GM12878 (cell line): ENCODE data around the gene KIFBP. TPM values are rescaled to one million over a fixed set of nuclear protein-coding genes. Genes with fewer than 3 reads are reported as not detected.
A peak's percentile ranks its signal among the peaks of the same experiment; 100 is the strongest.

ENCODE experiments used
- BRCA1 ChIP-seq: IDR thresholded peaks from 2 replicates; pipeline ENCODE4 v1.6.1; 2011; ENCODE audit warnings: low read depth, low read length, improper control_type of control experiment
- EGR1 ChIP-seq, 2 experiments: IDR thresholded peaks; 1 replicate in 1 of 2; 2 replicates in 1 of 2; pipeline ENCODE4 v1.6.1; 2011 to 2012; ENCODE audit warnings: low read depth in 2 of 2, low read length in 2 of 2, borderline replicate concordance in 1 of 2, mild to moderate bottlenecking in 1 of 2, moderate library complexity in 1 of 2
- GABPA ChIP-seq: IDR thresholded peaks from 2 replicates; pipeline ENCODE4 v1.6.1; 2014; ENCODE audit warnings: antibody characterized with exemption, low read depth, mild to moderate bottlenecking, inconsistent platforms
- MTA2 ChIP-seq: fragments of 450-650 bp; IDR thresholded peaks from 2 replicates; pipeline ENCODE4 v1.6.1; 2016; ENCODE audit warnings: low read depth, mild to moderate bottlenecking, moderate library complexity
- PAX8 ChIP-seq: fragments of 450-650 bp; IDR thresholded peaks from 2 replicates; pipeline ENCODE4 v1.6.1; 2017; ENCODE audit warnings: mild to moderate bottlenecking, moderate library complexity
- RUNX3 ChIP-seq: IDR thresholded peaks from 2 replicates; pipeline ENCODE4 v1.6.1; 2012; ENCODE audit warnings: low read length, inconsistent platforms
- TBL1XR1 ChIP-seq: IDR thresholded peaks from 2 replicates; pipeline ENCODE4 v1.6.1; 2012; ENCODE audit warnings: low read depth, low read length, improper control_type of control experiment
- polyA plus RNA-seq, 11 experiments: library from polyadenylated mRNA; depleted of rRNA in 4 of 11; unstranded in 6 of 11; stranded (reverse) in 5 of 11; fragments of >200 nt; fragmentation: Nextera tagmentation in 4 of 11; fragmentation: Illumina TruSeq in 1 of 11; extraction: Ambion mirVana in 4 of 11; extraction: Trizol in 1 of 11; gene quantifications; 1 replicate in 1 of 11; 2 replicates in 10 of 11; pipeline versions ENCODE4 v1.2.1 to v1.2.3, GENCODE V29; 2011 to 2016; ENCODE audit warnings: inconsistent platforms in 2 of 11, missing spikeins in 2 of 11, low read depth in 1 of 11
- total RNA-seq, 4 experiments: library from RNA; depleted of rRNA in 3 of 4; stranded (reverse); fragments of >200 nt in 3 of 4; fragmentation: Illumina TruSeq in 1 of 4; extraction: Trizol in 1 of 4; gene quantifications; 2 replicates each; pipeline versions ENCODE4 v1.2.1 to v1.2.3, GENCODE V29; 2013 to 2021
- TF ChIP-seq, protein P1 (sequence below): IDR thresholded peaks from 2 replicates; pipeline ENCODE4 v1.6.1; 2011; ENCODE audit warnings: mild to moderate bottlenecking, low read depth, low read length, moderate library complexity; ENCODE audit not compliant: insufficient replicate concordance
- TF ChIP-seq, protein P2 (sequence below): IDR thresholded peaks from 2 replicates; pipeline ENCODE4 v1.6.1; 2012; ENCODE audit warnings: low read length, inconsistent platforms
- TF ChIP-seq, protein P3 (sequence below): IDR thresholded peaks from 2 replicates; pipeline ENCODE4 v1.6.1; 2011; ENCODE audit warnings: borderline replicate concordance, low read depth, mild to moderate bottlenecking, moderate library complexity, mixed read lengths, low read length; ENCODE audit not compliant: insufficient read depth; ENCODE audit errors: extremely low read length

KIFBP gene
- total and polyA plus RNA-seq, 10 of the 15 experiments (the other 5 are each of a cell fraction or from before 2014, with no cell fraction given) = 8.6 to 29.5 (median 18.7) TPM

DNA sequence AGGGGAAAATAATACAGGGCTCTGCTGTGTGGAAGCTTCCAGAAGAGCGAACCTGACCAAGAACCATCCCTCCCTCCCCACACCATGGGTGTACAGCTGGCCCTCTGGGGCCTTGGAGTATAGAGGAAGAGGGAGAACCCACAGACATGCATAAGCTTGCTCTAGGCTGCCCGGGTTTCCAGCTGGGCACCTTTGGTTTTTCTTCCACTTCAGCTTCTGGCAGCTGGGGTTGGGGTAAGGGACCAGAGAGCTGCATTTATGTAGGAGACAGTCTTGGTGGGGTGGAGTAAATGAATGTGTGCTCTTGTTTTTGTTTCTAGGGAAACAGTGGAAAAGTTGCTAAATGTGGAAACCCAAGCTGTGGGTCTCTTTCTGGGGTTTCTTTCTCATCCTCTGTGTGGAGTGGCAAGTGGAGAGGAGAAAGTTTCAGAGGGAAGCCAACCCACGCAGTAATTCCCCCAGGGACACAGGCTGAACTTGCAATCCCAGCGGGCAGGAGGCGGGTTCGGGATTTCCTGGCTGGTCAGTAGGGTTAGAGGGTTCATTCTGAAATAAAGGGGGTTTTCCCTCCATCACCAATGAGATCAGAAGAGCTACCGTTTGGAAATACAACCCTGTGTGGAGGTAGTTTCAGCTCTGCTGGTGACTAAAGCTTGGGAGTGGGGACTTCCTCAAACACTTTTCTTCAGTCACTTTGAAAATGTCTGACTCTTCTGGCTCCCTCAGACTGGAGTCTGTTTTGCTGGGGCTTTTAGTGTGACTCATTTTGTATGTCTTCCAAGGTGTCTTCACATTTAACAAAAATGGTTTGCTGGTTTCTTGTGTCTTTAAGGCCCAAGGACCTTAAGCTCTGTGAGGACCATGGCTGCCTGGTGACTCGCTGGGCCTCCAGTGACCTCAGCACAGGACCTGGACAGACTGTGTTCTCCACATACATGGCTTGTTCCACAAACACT, 77.1 kb downstream of the KIFBP start (continued):
- TF ChIP-seq, protein P1, sequence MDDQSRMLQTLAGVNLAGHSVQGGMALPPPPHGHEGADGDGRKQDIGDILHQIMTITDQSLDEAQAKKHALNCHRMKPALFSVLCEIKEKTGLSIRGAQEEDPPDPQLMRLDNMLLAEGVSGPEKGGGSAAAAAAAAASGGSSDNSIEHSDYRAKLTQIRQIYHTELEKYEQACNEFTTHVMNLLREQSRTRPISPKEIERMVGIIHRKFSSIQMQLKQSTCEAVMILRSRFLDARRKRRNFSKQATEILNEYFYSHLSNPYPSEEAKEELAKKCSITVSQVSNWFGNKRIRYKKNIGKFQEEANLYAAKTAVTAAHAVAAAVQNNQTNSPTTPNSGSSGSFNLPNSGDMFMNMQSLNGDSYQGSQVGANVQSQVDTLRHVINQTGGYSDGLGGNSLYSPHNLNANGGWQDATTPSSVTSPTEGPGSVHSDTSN = no peak
- no peak; the same call in 1 of the 2 replicates for TF ChIP-seq GABPA
- TF ChIP-seq PAX8 = no peak
- peak in 1 of 2 experiments; percentile 71; a peak in 1 of 3 replicates for TF ChIP-seq EGR1 (IDR thresholded peaks at IDR 0.05; ENCODE audit: borderline replicate concordance in 1 of 2, low read depth in 2 of 2, low read length in 2 of 2)
- TF ChIP-seq MTA2 = peak; percentile 78
- peak; percentile 85 for TF ChIP-seq TBL1XR1
- TF ChIP-seq RUNX3 = peak; percentile 80
- TF ChIP-seq, protein P2, sequence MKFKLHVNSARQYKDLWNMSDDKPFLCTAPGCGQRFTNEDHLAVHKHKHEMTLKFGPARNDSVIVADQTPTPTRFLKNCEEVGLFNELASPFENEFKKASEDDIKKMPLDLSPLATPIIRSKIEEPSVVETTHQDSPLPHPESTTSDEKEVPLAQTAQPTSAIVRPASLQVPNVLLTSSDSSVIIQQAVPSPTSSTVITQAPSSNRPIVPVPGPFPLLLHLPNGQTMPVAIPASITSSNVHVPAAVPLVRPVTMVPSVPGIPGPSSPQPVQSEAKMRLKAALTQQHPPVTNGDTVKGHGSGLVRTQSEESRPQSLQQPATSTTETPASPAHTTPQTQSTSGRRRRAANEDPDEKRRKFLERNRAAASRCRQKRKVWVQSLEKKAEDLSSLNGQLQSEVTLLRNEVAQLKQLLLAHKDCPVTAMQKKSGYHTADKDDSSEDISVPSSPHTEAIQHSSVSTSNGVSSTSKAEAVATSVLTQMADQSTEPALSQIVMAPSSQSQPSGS = peak; percentile 85
- no peak for TF ChIP-seq BRCA1
- TF ChIP-seq, protein P3, sequence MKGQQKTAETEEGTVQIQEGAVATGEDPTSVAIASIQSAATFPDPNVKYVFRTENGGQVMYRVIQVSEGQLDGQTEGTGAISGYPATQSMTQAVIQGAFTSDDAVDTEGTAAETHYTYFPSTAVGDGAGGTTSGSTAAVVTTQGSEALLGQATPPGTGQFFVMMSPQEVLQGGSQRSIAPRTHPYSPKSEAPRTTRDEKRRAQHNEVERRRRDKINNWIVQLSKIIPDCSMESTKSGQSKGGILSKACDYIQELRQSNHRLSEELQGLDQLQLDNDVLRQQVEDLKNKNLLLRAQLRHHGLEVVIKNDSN = no peak

Other genes starting within 250 kb of the KIFBP start
- 0.56 and 0.76 TPM in 2 replicates for gene STOX1, start 161.3 kb upstream of the KIFBP start, total RNA-seq (2014; rRNA removed)
- gene STOX1, start 161.3 kb upstream of the KIFBP start, total RNA-seq (2014; rRNA removed; fragmentation: Illumina TruSeq; extraction: Trizol) = 1.0 and 1.2 TPM in 2 replicates
- 0.58 and 0.67 TPM in 2 replicates for gene STOX1, start 161.3 kb upstream of the KIFBP start, total RNA-seq (2021)
- gene STOX1, start 161.3 kb upstream of the KIFBP start, polyA plus RNA-seq (2011; rRNA removed) = 0.17 and 0.18 TPM in 2 replicates
- 0.90 and 1.3 TPM in 2 replicates for gene STOX1, start 161.3 kb upstream of the KIFBP start, polyA plus RNA-seq (2014; fragmentation: Illumina TruSeq; extraction: Trizol)
- gene STOX1, start 161.3 kb upstream of the KIFBP start, polyA plus RNA-seq (2014; fragmentation: Nextera tagmentation; extraction: Ambion mirVana) = under 1 TPM; 0.46 to 0.85 TPM
- 0.53 and 0.58 TPM in 2 replicates for gene STOX1, start 161.3 kb upstream of the KIFBP start, polyA plus RNA-seq (2014; rRNA removed)
- gene STOX1, start 161.3 kb upstream of the KIFBP start, polyA plus RNA-seq (2016; fragmentation: Nextera tagmentation; extraction: Ambion mirVana) = 1 to 10 TPM in 1 of 2 experiments, not detected in 1; 1.0 TPM
- 28.9 and 34.1 TPM in 2 replicates for gene DDX50, start 87.5 kb upstream of the KIFBP start, total RNA-seq (2014; rRNA removed)
- 51.6 and 52.0 TPM in 2 replicates for gene DDX50, start 87.5 kb upstream of the KIFBP start, total RNA-seq (2014; rRNA removed; fragmentation: Illumina TruSeq; extraction: Trizol)
- 38.8 and 39.1 TPM in 2 replicates for gene DDX50, start 87.5 kb upstream of the KIFBP start, total RNA-seq (2021)
- gene DDX50, start 87.5 kb upstream of the KIFBP start, polyA plus RNA-seq (2011; rRNA removed) = 50.3 and 67.3 TPM in 2 replicates
- 47.6 and 56.6 TPM in 2 replicates for gene DDX50, start 87.5 kb upstream of the KIFBP start, polyA plus RNA-seq (2014; fragmentation: Illumina TruSeq; extraction: Trizol)
- 10 to 100 TPM; 24.9 to 32.0 TPM for gene DDX50, start 87.5 kb upstream of the KIFBP start, polyA plus RNA-seq (2014; fragmentation: Nextera tagmentation; extraction: Ambion mirVana)
- gene DDX50, start 87.5 kb upstream of the KIFBP start, polyA plus RNA-seq (2014; rRNA removed) = 25.7 and 28.4 TPM in 2 replicates
- gene DDX50, start 87.5 kb upstream of the KIFBP start, polyA plus RNA-seq (2016; fragmentation: Nextera tagmentation; extraction: Ambion mirVana) = 10 to 100 TPM; 36.0 to 37.5 TPM
- 121 and 158 TPM in 2 replicates for gene DDX21, start 32.6 kb upstream of the KIFBP start, total RNA-seq (2014; rRNA removed)
- 153 and 165 TPM in 2 replicates for gene DDX21, start 32.6 kb upstream of the KIFBP start, total RNA-seq (2014; rRNA removed; fragmentation: Illumina TruSeq; extraction: Trizol)
- 122 and 129 TPM in 2 replicates for gene DDX21, start 32.6 kb upstream of the KIFBP start, total RNA-seq (2021)
- gene DDX21, start 32.6 kb upstream of the KIFBP start, polyA plus RNA-seq (2011; rRNA removed) = 120 and 162 TPM in 2 replicates
- 182 and 223 TPM in 2 replicates for gene DDX21, start 32.6 kb upstream of the KIFBP start, polyA plus RNA-seq (2014; fragmentation: Illumina TruSeq; extraction: Trizol)
- gene DDX21, start 32.6 kb upstream of the KIFBP start, polyA plus RNA-seq (2014; fragmentation: Nextera tagmentation; extraction: Ambion mirVana) = 10 to 100 TPM; 80.8 to 88.5 TPM
- gene DDX21, start 32.6 kb upstream of the KIFBP start, polyA plus RNA-seq (2014; rRNA removed) = 95.6 and 112 TPM in 2 replicates
- gene DDX21, start 32.6 kb upstream of the KIFBP start, polyA plus RNA-seq (2016; fragmentation: Nextera tagmentation; extraction: Ambion mirVana) = 10 to 100 TPM; 41.1 to 47.8 TPM
- gene SRGN, start 99.3 kb downstream of the KIFBP start, total RNA-seq (2014; rRNA removed) = 782 and 1,043 TPM in 2 replicates
- gene SRGN, start 99.3 kb downstream of the KIFBP start, total RNA-seq (2014; rRNA removed; fragmentation: Illumina TruSeq; extraction: Trizol) = 937 and 1,023 TPM in 2 replicates
- gene SRGN, start 99.3 kb downstream of the KIFBP start, total RNA-seq (2021) = 658 and 735 TPM in 2 replicates
- gene SRGN, start 99.3 kb downstream of the KIFBP start, polyA plus RNA-seq (2011; rRNA removed) = 2,414 and 3,245 TPM in 2 replicates
- gene SRGN, start 99.3 kb downstream of the KIFBP start, polyA plus RNA-seq (2014; fragmentation: Illumina TruSeq; extraction: Trizol) = 1,121 and 1,510 TPM in 2 replicates
- 1,000 to 10,000 TPM; 1,115 to 1,176 TPM for gene SRGN, start 99.3 kb downstream of the KIFBP start, polyA plus RNA-seq (2014; fragmentation: Nextera tagmentation; extraction: Ambion mirVana)
- 687 and 833 TPM in 2 replicates for gene SRGN, start 99.3 kb downstream of the KIFBP start, polyA plus RNA-seq (2014; rRNA removed)
- gene SRGN, start 99.3 kb downstream of the KIFBP start, polyA plus RNA-seq (2016; fragmentation: Nextera tagmentation; extraction: Ambion mirVana) = 100 to 1,000 TPM; 382 to 384 TPM
- 17.2 and 19.2 TPM in 2 replicates for gene VPS26A, start 135.4 kb downstream of the KIFBP start, total RNA-seq (2014; rRNA removed)
- 16.8 and 17.0 TPM in 2 replicates for gene VPS26A, start 135.4 kb downstream of the KIFBP start, total RNA-seq (2014; rRNA removed; fragmentation: Illumina TruSeq; extraction: Trizol)
- gene VPS26A, start 135.4 kb downstream of the KIFBP start, total RNA-seq (2021) = 26.4 and 29.0 TPM in 2 replicates
- gene VPS26A, start 135.4 kb downstream of the KIFBP start, polyA plus RNA-seq (2011; rRNA removed) = 24.7 and 44.2 TPM in 2 replicates
- gene VPS26A, start 135.4 kb downstream of the KIFBP start, polyA plus RNA-seq (2014; fragmentation: Illumina TruSeq; extraction: Trizol) = 31.0 and 44.8 TPM in 2 replicates
- 10 to 100 TPM; 21.3 to 30.9 TPM for gene VPS26A, start 135.4 kb downstream of the KIFBP start, polyA plus RNA-seq (2014; fragmentation: Nextera tagmentation; extraction: Ambion mirVana)
- 22.4 and 23.3 TPM in 2 replicates for gene VPS26A, start 135.4 kb downstream of the KIFBP start, polyA plus RNA-seq (2014; rRNA removed)
- gene VPS26A, start 135.4 kb downstream of the KIFBP start, polyA plus RNA-seq (2016; fragmentation: Nextera tagmentation; extraction: Ambion mirVana) = 10 to 100 TPM; 70.9 to 72.3 TPM
- gene SUPV3L1, start 191.4 kb downstream of the KIFBP start, total RNA-seq (2014; rRNA removed) = 23.7 and 28.9 TPM in 2 replicates
- 35.4 and 37.0 TPM in 2 replicates for gene SUPV3L1, start 191.4 kb downstream of the KIFBP start, total RNA-seq (2014; rRNA removed; fragmentation: Illumina TruSeq; extraction: Trizol)
- gene SUPV3L1, start 191.4 kb downstream of the KIFBP start, total RNA-seq (2021) = 35.7 and 48.9 TPM in 2 replicates
- gene SUPV3L1, start 191.4 kb downstream of the KIFBP start, polyA plus RNA-seq (2011; rRNA removed) = 56.2 and 57.5 TPM in 2 replicates
- gene SUPV3L1, start 191.4 kb downstream of the KIFBP start, polyA plus RNA-seq (2014; fragmentation: Illumina TruSeq; extraction: Trizol) = 54.0 and 66.1 TPM in 2 replicates
- gene SUPV3L1, start 191.4 kb downstream of the KIFBP start, polyA plus RNA-seq (2014; fragmentation: Nextera tagmentation; extraction: Ambion mirVana) = 10 to 100 TPM; 18.4 to 32.3 TPM
- 38.3 and 39.6 TPM in 2 replicates for gene SUPV3L1, start 191.4 kb downstream of the KIFBP start, polyA plus RNA-seq (2014; rRNA removed)
- 10 to 100 TPM; 52.1 to 57.8 TPM for gene SUPV3L1, start 191.4 kb downstream of the KIFBP start, polyA plus RNA-seq (2016; fragmentation: Nextera tagmentation; extraction: Ambion mirVana)
- gene HKDC1, start 231.5 kb downstream of the KIFBP start, total RNA-seq (2014; rRNA removed) = 0.34 TPM in 1 of 2 replicates, not detected in the other
- gene HKDC1, start 231.5 kb downstream of the KIFBP start, total RNA-seq (2014; rRNA removed; fragmentation: Illumina TruSeq; extraction: Trizol) = 0.13 and 0.28 TPM in 2 replicates
- 0.13 and 0.37 TPM in 2 replicates for gene HKDC1, start 231.5 kb downstream of the KIFBP start, total RNA-seq (2021)
- gene HKDC1, start 231.5 kb downstream of the KIFBP start, polyA plus RNA-seq (2011; rRNA removed) = 0.04 TPM in 1 of 2 replicates, not detected in the other
- gene HKDC1, start 231.5 kb downstream of the KIFBP start, polyA plus RNA-seq (2014; fragmentation: Illumina TruSeq; extraction: Trizol) = 0.04 TPM in 1 of 2 replicates, not detected in the other
- not detected for gene HKDC1, start 231.5 kb downstream of the KIFBP start, polyA plus RNA-seq (2014; fragmentation: Nextera tagmentation; extraction: Ambion mirVana)
- 0.11 TPM in 1 of 2 replicates, not detected in the other for gene HKDC1, start 231.5 kb downstream of the KIFBP start, polyA plus RNA-seq (2014; rRNA removed)
- not detected for gene HKDC1, start 231.5 kb downstream of the KIFBP start, polyA plus RNA-seq (2016; fragmentation: Nextera tagmentation; extraction: Ambion mirVana)